Measurements from ENCODE around the gene MT1G.
"Not testable (repeated sequence)": the region's sequence is repeated elsewhere in the genome, so short reads cannot be mapped to it uniquely, and the experiment has no call there.

Gene MT1G

GRCh38 chr16:56684926-56685590, 17.2 kb upstream of the MT1G start:
- DNase-seq (ENCODE audit: low read depth in 3 of 3) = no peak

- DNase-seq (ENCODE audit: low read depth in 3 of 3) = no peak
Observed at GRCh38 chr16:56684256-56684925, 16.5 kb upstream of the MT1G start.

- no peak for DNase-seq (ENCODE audit: low read depth in 3 of 3)
Observed at GRCh38 chr16:56683424-56684172, 15.7 kb upstream of the MT1G start.

GRCh38 chr16:56682703-56683397, 15.0 kb upstream of the MT1G start:
- DNase-seq (ENCODE audit: low read depth in 3 of 3) = no peak

DNA sequence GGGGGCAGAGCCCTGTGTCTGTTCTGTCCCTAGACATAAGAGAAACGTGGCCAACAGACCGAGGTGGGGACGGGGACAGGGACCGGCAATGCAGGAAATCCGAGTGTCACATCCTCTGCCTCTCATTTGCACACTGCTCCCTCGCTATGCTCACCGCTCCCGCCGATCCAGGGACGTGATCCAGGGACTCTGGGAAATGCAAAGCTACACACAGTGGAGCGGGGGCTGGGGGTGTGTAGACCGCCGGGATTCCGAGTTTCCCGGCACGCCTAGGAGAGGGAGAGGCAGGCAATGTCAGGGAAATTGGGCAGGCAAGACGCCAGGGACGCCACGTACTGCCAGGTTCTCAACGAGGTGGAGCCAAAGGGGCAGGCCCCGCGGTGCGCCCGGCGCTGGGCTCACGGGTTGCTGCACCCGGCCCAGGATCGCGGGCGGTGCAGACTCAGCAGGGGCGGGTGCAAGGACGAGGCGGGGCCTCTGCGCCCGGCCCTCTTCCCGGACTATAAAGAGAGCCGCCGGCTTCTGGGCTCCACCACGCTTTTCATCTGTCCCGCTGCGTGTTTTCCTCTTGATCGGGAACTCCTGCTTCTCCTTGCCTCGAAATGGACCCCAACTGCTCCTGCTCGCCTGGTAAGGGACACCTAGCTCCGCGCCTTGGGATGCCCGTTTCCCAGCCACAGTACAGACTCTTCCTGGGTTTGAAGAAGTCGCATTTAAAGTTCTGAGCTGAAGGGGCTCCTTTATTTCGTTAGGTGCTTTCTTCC, 14.3 kb upstream of the MT1G start, which contains the start of gene MT1X:
TSS of gene MT1X (plus strand) at position 532 of the 764 bp plus-strand sequence. CDS start at position 603, 71 bp downstream.
- peak; percentile 75 to 81 (median 78) for DNase-seq (ENCODE audit: low read depth in 3 of 3)

- no peak for DNase-seq (ENCODE audit: low read depth in 3 of 3)
Observed at GRCh38 chr16:56679818-56680217, 12.0 kb upstream of the MT1G start.

DNA sequence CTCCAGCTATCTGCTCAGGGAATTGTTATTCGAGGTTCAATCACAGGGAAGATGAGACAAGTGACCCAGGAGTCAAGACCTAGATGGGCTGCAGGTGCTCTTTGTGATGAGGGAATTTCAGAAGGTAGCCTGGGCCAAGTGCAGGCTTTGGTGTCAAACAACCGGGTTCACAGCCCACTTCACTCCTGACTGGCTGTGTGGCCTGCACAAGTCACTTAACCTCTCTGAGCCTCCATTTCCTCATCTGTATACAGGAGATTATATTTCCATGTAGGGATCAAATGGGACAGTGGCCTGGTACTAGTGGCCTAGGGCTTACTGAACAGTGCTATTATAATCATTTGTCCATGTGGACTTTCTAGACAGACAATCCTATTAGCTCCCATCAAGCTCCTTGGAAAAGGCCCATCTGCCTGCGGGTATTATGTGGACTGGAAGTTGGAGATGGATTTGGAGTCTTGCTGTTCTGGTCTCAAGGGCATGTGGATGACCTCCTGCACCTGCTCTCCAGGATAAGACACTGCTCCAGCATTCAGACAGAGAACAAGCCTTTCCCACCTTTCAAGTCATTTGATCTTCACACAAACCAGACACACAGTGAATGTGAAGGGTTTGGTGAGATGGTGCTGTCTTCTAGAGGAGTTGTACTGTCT, 11.3 kb upstream of the MT1G start:
- DNase-seq (ENCODE audit: low read depth in 3 of 3) = no peak

DNA sequence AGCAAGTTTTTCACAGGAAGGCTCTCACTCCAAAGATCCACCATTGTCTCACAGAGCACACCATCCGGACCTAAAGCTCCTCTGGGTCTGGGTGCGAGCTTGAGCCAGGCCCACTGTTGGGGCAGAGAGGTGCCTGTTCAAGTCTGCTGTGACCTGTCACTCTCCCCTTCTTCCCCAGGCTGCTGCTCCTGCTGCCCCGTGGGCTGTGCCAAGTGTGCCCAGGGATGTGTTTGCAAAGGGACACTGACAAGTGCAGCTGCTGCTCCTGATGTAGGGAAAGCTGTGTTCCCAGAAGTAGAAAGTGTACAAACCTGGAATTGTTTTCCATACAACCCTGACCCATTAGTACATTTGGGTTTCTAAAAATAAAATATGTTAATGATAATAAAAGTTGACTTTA, 9.6 kb upstream of the MT1G start:
- no peak for DNase-seq (ENCODE audit: low read depth in 3 of 3)

GRCh38 chr16:56675685-56676210, 7.9 kb upstream of the MT1G start:
- peak in 2 of 3 experiments; percentile 16 to 21 for DNase-seq (ENCODE audit: low read depth in 3 of 3)

DNA sequence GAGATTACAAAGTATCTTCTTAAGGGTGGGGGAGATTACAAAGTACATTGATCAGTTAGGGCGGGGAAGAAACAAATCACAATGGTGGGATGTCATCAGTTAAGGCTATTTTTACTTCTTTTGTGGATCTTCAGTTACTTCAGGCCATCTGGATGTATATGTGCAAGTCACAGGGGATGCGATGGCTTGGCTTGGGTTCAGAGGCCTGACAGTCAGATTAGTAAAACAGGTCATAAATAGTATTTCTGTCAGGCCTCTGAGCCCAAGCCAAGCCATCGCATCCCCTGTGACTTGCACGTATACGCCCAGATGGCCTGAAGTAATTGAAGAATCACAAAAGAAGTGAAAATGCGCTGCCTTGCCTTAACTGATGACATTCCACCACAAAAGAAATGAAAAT, 6.7 kb upstream of the MT1G start:
- DNase-seq (ENCODE audit: low read depth in 3 of 3) = not testable (repeated sequence)

- DNase-seq (ENCODE audit: low read depth in 3 of 3) = no peak
Observed at GRCh38 chr16:56673921-56674320, 6.1 kb upstream of the MT1G start.

GRCh38 chr16:56672761-56673536, 5.1 kb upstream of the MT1G start:
- DNase-seq (ENCODE audit: low read depth in 3 of 3) = no peak

- not testable (repeated sequence) for DNase-seq (ENCODE audit: low read depth in 3 of 3)
Observed at GRCh38 chr16:56672171-56672570, 4.3 kb upstream of the MT1G start.

DNA sequence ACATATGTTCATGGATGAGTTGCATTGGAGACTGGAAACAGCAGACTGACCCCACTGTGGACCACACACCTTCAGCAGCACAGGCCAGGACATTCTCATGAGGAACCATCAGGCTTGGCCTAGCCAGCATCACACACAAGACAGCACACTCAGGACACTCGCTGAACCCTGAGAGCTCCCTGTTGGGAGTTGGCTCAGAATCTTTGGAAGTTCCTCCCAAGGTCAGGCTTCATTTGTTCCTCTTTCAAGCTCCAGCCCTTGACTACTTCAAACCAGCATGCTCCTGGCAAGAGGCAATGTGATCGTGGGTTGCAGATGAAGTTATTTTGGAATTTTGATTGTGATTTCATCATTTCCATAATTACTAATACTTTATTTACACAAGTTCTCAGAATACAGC, 3.8 kb upstream of the MT1G start:
- not testable (repeated sequence) for DNase-seq (ENCODE audit: low read depth in 3 of 3)

DNA sequence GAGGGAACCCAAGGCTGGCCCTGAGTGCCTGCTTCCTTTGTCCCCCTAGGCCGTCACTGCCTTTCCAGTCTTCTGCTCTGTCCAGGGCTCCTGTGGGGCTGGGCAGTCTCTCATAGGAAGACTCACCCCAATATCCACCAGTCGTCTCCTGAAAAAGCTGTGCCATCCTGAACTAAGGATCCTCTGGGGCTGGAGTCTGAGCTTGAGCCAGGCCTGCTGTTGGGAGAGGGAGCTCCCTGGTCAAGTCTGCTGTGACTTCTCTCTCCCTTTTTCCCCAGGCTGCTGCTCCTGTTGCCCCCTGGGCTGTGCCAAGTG, 2.7 kb upstream of the MT1G start:
- DNase-seq (ENCODE audit: low read depth in 3 of 3) = no peak

DNA sequence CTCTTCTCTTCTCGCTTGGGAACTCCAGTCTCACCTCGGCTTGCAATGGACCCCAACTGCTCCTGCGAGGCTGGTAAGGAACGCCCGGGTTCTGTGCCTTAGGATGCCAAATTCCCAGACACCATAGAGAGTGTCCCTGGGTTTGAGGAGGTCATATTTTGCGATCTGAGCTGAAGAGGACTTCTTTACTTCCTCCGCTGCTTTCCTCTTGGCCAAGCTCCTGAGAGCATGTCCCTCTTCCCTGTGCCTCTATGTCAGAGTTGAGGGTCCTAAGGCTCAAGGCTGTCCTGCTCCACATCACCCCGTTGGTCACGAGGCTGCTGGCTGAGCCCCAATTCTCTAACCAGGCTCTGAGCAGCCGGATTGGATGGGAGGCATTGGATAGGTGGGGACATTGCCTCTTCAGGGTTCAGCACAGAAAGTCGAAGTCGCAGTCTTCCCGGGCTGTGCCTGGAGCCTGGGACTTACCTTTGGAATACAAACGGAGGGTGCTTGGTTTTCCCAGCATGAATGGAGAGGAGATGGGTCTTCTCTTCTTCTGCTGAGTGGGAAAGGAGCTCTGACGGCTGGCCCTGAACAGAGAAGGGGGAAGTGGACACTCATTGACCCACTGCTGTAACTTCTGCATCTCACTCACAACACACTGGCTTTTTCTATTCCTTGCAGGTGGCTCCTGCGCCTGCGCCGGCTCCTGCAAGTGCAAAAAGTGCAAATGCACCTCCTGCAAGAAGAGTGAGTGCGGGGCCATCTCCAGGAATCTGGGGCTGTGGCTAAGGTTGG, 2.2 kb upstream of the MT1G start:
- no peak for DNase-seq (ENCODE audit: low read depth in 3 of 3)

GRCh38 chr16:56669005-56669839, 1.4 kb upstream of the MT1G start, which contains the start of gene MT1H:
Gene MT1H, plus strand, starts transcription at chr16:56669814. Its CDS starts 71 bp downstream, at chr16:56669885.
- no peak for DNase-seq (ENCODE audit: low read depth in 3 of 3)
